Epithelial cell of prostate (primary cell): ENCODE results near the gene TMEM94.
A peak's percentile ranks its signal among the peaks of the same experiment; 100 is the strongest.

Source experiments
- DNase-seq: peaks from one replicate; pipeline ENCODE4 v3.0.0-alpha.2; 2011; ENCODE audit warnings: low read depth, low spot score
- H3K27ac ChIP-seq: fragments of 450-650 bp; 2 replicates; pipeline ENCODE4 v1.5.1; 2017; ENCODE audit warnings: mild to moderate bottlenecking

TMEM94 gene

DNA sequence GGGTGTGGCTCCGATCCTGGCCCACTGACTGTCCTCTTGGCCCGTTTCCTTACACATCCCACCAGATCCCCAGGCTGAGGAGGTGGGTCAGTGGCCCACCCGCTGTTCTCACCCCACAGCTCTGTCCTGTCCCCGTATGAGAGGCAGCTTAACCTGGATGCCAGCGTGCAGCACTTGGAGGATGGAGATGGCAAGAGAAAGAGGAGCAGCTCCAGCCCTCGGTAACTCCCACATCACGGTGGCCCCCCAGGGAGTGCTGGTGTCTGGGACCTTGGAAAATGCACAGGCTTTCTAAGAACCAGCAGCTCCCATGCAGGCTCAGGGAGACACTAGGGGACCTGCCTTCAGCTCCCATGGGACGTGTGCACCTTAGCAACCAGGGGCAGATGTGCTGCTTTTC, 64.9 kb downstream of the TMEM94 start:
- no peak overlapping the region for H3K27ac ChIP-seq
- DNase-seq: no peak

DNA sequence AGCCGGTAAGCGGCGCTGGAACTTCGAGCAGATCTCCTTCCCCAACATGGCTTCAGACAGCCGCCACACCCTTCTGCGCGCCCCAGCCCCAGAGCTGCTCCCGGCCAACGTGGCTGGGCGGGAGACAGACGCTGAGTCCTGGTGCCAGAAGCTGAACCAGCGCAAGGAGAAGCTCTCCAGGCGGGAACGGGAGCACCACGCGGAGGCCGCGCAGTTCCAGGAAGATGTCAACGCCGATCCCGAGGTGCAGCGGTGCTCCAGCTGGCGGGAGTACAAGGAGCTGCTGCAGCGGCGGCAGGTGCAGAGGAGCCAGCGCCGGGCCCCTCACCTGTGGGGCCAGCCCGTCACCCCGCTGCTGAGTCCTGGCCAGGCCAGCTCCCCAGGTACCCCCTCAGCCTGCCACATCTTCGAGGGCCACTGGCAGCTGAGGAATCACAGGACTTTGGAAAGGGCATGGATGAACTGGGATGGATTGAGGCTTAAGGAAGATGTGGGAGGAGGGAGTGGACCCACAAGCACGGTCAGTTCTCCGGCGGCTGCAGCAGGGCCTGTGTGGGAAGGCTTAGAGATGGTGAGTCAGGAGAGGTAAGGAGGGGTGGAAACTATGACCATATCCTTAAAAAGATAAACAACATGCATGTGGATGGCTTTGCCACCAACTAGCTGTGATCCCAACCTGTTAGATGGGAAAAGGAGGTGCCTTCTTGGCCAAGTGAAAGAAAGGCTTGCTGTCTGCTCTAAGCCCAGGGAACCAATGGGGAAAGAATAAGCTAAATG, 65.7 kb downstream of the TMEM94 start:
- no peak for DNase-seq
- H3K27ac ChIP-seq: no peak overlapping the region

GRCh38 chr17:75523647-75524046, 67.2 kb downstream of the TMEM94 start:
- no peak overlapping the region for H3K27ac ChIP-seq
- no peak for DNase-seq

- H3K27ac ChIP-seq: peak overlapping the region; percentile 91
- DNase-seq: no peak
Measured at GRCh38 chr17:75524269-75524969, 68.0 kb downstream of the TMEM94 start.

DNA sequence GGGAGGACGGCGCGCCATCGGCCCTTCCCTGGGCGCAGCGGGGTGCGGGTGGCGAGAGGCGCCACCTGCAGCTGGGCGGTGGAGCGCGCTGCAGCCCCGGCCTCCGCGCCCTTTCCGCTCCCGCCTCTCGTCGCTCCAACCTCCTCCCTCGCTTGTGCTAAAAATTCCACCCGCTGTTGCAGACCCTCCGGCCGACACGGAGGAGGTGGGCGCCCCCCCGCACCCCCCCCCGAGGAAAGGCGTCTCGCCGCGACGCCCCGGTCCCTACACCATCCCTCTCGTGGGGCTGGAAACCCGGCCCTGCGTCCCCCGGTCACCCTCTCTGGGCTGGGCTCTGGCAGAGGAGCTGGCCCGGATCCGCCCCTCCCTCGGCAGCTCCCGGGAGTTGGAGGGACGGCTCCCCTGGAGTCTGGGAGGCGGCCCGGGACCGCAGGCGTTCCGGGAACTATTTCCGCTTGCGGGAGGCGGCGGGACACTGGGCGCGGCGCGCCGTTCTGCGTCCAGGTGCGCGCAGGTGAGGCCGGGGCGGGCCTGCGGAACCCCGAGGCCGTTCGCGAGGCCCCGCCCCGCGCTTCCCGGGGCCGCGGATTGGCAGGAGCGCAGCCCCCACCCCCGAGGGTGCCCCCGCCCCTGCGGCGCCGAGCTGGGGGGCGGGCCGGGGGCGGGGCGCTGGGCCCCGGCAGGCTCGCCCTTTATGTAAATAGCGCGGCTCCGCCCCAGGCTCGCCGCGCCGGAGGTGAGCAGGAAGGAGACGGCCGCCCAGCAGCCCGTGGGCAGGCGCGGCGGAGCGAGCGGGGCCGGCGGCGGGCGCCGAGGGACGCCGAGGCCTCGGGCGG, 68.8 kb downstream of the TMEM94 start, which contains the start of gene LLGL2:
Gene LLGL2, plus strand, starts transcription at position 728 of the 836 bp plus-strand sequence. CDS start 17,730 bp downstream, outside the sequence.
- peak within 1 kb of the TSS; percentile 91 for H3K27ac ChIP-seq
- DNase-seq: peak; percentile 58

DNA sequence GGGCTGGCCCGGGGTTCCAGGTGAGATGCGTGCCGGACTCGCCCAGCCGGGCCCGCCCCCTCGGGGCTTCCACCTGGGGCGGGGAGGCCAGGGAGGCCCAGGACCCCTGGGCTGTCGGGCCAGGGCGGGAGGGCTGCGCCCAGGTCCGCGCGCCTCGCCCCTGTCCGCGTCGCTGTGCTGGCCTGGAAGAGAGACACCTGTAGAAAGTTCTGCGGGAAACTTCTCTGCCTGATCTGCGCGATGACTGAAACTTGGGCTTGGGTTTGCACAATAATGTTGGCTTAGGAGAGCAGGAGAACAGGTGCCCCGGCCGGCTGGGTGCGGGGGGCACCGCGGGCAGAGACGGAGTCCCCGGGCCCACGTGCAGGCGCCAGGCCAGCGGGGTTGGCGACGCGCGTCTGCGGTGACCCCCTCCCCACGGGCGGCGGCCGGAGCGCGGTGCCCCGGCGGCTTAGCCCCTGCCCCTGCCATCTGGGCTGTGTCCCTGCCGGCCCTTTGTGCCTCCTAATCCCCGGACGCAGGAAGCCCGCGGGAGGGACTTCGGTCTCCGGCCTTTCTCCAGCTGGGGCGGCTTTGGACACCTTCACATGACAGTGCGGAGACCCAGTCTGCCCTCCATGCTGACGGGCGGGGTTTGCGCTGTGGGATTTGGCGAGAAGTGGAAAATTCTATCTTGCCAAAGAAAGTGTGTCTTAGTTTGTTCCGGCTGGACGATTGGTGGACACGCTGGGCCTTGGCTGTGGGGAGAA, 69.5 kb downstream of the TMEM94 start:
- H3K27ac ChIP-seq: peak overlapping the region; percentile 91
- DNase-seq: no peak

GRCh38 chr17:75526555-75527270, 70.3 kb downstream of the TMEM94 start:
- DNase-seq: no peak
- H3K27ac ChIP-seq: peak overlapping the region; percentile 91

DNA sequence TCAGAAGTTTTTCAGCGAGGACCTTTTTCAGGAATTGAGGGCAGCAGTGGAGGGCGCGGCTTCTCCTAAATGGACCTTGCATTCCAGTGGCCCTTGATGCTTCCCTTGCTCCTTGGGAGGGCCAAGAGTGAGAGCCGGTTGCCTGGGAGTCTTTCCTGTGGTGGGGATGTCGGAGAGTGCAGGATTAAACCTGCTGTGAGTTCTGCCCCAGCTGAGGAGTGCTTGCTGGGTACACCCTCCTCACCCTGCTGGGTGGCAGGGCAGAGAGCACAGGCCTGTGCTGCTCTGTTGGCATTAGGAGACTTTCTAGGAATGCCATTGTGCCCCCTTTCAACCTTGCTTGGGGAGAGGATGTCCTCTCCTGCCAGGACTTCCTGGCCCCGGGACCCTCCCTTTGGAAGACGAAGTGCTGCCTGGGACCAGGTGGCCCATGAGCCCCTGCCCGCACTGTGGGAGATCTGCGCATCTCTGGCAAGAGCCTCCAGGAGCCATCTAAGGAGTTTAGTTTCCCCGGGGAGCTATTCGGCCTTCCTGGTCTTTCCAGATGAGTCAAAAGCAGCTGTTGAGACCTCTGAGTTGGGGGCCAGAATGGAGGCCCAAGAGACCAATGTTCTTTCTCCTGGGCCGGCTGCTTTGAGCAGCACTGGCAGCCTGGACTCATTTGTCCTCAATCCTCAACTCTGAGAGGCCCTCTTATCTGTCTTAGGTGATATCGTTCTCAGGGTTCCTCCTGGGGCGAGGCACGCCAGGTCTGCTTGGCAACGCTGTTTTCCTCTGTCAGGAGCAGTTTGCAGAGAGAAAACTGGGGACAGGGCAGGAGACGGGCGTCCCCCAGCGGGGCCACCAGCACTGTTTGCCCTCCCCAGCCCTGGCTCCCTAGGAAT, 74.6 kb downstream of the TMEM94 start:
- DNase-seq: no peak
- H3K27ac ChIP-seq: peak overlapping the region; percentile 82

GRCh38 chr17:75531721-75532072, 75.3 kb downstream of the TMEM94 start:
- peak; percentile 55 for DNase-seq
- H3K27ac ChIP-seq: peak overlapping the region; percentile 82

DNA sequence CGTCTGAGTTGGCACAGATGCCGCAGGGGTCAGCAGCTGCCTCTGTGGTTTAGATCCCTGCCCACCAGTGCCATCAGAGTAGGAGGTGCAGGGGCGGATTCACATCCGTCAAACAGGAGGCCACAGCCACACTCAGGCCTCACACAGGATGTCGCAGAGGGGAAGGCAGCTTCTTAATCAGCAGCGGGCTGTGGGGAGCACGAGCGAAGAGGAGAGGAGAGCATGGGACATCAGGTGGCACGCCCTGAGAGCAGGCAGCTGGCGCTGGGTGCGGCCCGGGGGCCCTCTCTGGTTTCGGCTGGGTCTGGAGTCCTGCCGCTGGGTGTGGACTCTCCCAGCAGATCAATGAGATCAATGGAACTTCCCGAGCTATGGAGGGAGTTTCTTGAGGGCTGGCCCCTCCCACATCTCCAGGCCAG, 78.7 kb downstream of the TMEM94 start:
- no peak for DNase-seq
- no peak overlapping the region for H3K27ac ChIP-seq

GRCh38 chr17:75535871-75536270, 79.4 kb downstream of the TMEM94 start:
- H3K27ac ChIP-seq: no peak overlapping the region
- no peak for DNase-seq

DNA sequence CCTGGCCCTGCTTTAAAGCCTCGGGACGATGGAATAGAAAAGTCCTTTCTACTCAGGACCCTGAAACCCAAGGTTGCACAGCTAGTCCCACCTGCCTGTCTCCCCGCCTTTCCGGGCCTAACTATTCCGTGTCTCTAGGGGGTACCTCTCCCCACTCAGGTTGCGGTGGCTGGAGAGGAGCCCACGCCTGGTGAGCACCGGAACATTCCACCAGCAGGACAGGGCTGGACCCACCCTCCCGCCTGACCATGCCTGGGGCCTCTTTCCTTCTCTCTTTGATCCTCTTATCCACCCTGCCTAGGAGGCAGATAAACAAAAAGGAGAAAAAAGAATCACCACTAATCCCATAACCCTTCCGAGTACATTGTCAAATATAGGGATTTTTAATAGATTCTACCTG, 79.9 kb downstream of the TMEM94 start:
- no peak for DNase-seq
- no peak overlapping the region for H3K27ac ChIP-seq

GRCh38 chr17:75539967-75540729, 83.7 kb downstream of the TMEM94 start:
- DNase-seq: no peak
- no peak overlapping the region for H3K27ac ChIP-seq

GRCh38 chr17:75540923-75541503, 84.6 kb downstream of the TMEM94 start:
- no peak overlapping the region for H3K27ac ChIP-seq
- no peak for DNase-seq

DNA sequence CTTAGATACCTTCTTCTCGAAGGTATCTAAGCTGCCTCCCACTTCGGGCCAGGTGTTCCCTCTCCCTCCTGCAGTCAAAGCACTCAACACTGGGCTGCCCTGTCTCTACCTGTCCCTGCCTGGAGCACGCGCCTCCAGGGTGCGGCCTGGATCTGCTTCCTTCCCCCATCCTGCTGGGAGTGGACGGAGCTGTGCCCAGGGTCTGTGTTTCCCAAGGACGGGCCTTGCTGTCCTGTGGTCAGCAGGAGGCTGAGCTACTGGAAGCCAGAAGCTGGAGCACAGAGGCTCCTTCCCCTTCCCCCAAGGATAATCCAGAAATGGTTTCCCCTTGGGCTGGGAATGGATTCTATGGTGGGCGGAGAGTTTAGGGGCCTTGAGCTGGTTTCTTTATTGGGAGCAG, 85.8 kb downstream of the TMEM94 start:
- H3K27ac ChIP-seq: no peak overlapping the region
- no peak for DNase-seq

GRCh38 chr17:75542728-75543336, 86.4 kb downstream of the TMEM94 start:
- H3K27ac ChIP-seq: no peak overlapping the region
- no peak for DNase-seq

DNA sequence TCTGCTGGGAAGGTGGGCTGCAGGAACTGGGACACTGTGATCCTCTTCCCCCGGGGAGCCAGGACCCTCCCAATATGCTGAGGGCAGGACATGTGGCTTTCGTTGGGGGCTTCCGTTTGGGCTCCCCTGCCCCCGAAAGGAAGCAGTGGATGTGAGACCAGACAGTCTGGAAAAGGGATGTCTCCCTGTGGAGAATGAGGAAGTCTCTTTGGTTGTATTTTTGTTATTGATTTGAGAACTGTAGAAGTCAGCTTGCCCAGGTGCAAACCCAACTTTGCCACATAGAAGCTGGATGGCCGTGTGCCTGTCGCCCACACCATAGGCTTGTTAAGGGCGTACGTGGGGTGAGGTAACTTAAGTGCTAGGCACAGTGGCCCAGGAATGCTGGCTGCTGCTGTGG, 87.8 kb downstream of the TMEM94 start:
- H3K27ac ChIP-seq: no peak overlapping the region

More for the DNA sequence above, 87.8 kb downstream of the TMEM94 start:
- DNase-seq: no peak
